Heart left ventricle (tissue), 16 donors: Measurements from ENCODE around the gene PXK. TPM values are rescaled to one million over a fixed set of nuclear protein-coding genes. Genes with fewer than 3 reads are reported as not detected.

Experiments used
- ATAC-seq, 4 donors: fragments of 200-7000 bp; cut with Tn5 transposase; one replicate each; pipeline ENCODE4 v1.9.1; 2020 to 2022; ENCODE audit warnings: moderate library complexity in 4 of 4, mild to moderate bottlenecking in 3 of 4, moderate number of reproducible peaks in 1 of 4
- DNase-seq, 5 donors: peaks; one replicate each; pipeline ENCODE4 v3.0.0-alpha.2; 2020
- H3K27ac ChIP-seq, 12 donors: fragments of 200-600 bp; sonication (generic) in 4 of 12; one replicate each; pipeline versions ENCODE4 v1.5.0 to v1.8.0; 2016 to 2022; ENCODE audit warnings: mild to moderate bottlenecking in 2 of 12
- H3K27me3 ChIP-seq, 9 donors: fragments of 200-600 bp; sonication (generic) in 2 of 9; one replicate each; pipeline versions ENCODE4 v1.5.1 to v1.8.0; 2016 to 2022; ENCODE audit warnings: mild to moderate bottlenecking in 3 of 9
- H3K36me3 ChIP-seq, 9 donors: fragments of 200-600 bp; sonication (generic) in 2 of 9; one replicate each; pipeline versions ENCODE4 v1.5.0 to v1.8.0; 2018 to 2022; ENCODE audit warnings: mild to moderate bottlenecking in 2 of 9
- H3K4me1 ChIP-seq, 12 donors: fragments of 200-600 bp; sonication (generic) in 4 of 12; one replicate each; pipeline versions ENCODE4 v1.5.0 to v1.8.0; 2016 to 2022; ENCODE audit warnings: mild to moderate bottlenecking in 3 of 12
- H3K4me3 ChIP-seq, 12 donors: fragments of 200-600 bp; sonication (generic) in 4 of 12; one replicate each; pipeline versions ENCODE4 v1.5.0 to v1.8.0; 2017 to 2022; ENCODE audit warnings: mild to moderate bottlenecking in 9 of 12, moderate library complexity in 4 of 12
- H3K9me3 ChIP-seq, 12 donors: fragments of 200-600 bp; sonication (generic) in 4 of 12; one replicate each; pipeline versions ENCODE4 v1.5.0 to v1.8.0; 2016 to 2022; ENCODE audit warnings: mild to moderate bottlenecking in 1 of 12
- POLR2A ChIP-seq, 2 donors: fragments of 450-650 bp; IDR thresholded peaks; one replicate each; pipeline ENCODE4 v1.6.1; 2017; ENCODE audit warnings: antibody characterized with exemption in 2 of 2, mild to moderate bottlenecking in 2 of 2, moderate library complexity in 2 of 2
- WGBS, 4 donors: extraction: QIAGEN DNeasy Blood & Tissue Kit in 2 of 4; methylation state at CpG; one replicate each; pipeline versions ENCODE4 v1.1.5 to v1.1.7; 2013 to 2018; 5-methylcytosine and 5-hydroxymethylcytosine counted together
- intact Hi-C, 10 donors: fragments of 100-400 bp; cut with DNase I; formaldehyde crosslinking; loops; one replicate each; pipeline versions ENCODE4 v1.11.1 to v1.14.2; 2022
- polyA plus RNA-seq, 2 donors: library from polyadenylated mRNA; stranded (reverse); fragments of 200-250 nt; gene quantifications; one replicate each; pipeline ENCODE4 v1.2.3, GENCODE V29; 2013
- total RNA-seq, 9 donors: library from RNA; depleted of rRNA in 2 of 9; stranded (reverse); fragments of >200 nt in 2 of 9; fragmentation: NEBNext Ultra II Directional in 3 of 9; extraction: Animal tissue kit (Norgen Biotek cat#: 25700) in 3 of 9; gene quantifications; one replicate each; pipeline versions ENCODE4 v1.1.0 to v1.2.4, GENCODE V29; 2016 to 2023
- TF ChIP-seq, protein P1 (sequence below), 12 donors: fragments of 200-600 bp; sonication (generic) in 4 of 12; IDR thresholded peaks; one replicate each; pipeline versions ENCODE4 v1.5.0 to v1.8.0; 2018 to 2022; ENCODE audit warnings: antibody characterized with exemption in 12 of 12, mild to moderate bottlenecking in 5 of 12
- donor health status: ischemic (EF 13 %, LVEDD 7.1; RV severe dilation, severe dysfunction).
- donor health status: healthy with polysubstance abuse.
- donor health status: DM: no; HTN: yes; CAD: no.
- donor health status: DM: no; HTN: no; CAD: no.
- donor health status: ischemic (EF 25% LVEDD 6.9; RV normal size, moderate dysfunction).
- donor health status: ischemic (EF 25% LVEDD 5.7; RV mildly dilated, moderate dysfunction).
- donor health status: healthy.
- donor health status: DM: yes; HTN: yes; CAD: no.
- donor health status: ischemic (EF 35%, LVEDD 5.7; RV mildly dilated, moderate dysfunction).
- donor health status: nonischemic (EF 11% LVEDD 7.7; RV severe dilation, severe dysfunction).
- donor health status: DM: yes; HTN: yes; CAD: no.
- donor health status: PGD.
- donor health status: ischemic (EF 29% LVEDD 5.4; RV normal size, mild dysfunction).
- donor health status: nonischemic (EF 23%, LVEDD 6.1; RV moderate dilation, normal function).

PXK gene
- total and polyA plus RNA-seq, 11 donors = 3.4 to 24.3 (median 12.7) TPM

DNA sequence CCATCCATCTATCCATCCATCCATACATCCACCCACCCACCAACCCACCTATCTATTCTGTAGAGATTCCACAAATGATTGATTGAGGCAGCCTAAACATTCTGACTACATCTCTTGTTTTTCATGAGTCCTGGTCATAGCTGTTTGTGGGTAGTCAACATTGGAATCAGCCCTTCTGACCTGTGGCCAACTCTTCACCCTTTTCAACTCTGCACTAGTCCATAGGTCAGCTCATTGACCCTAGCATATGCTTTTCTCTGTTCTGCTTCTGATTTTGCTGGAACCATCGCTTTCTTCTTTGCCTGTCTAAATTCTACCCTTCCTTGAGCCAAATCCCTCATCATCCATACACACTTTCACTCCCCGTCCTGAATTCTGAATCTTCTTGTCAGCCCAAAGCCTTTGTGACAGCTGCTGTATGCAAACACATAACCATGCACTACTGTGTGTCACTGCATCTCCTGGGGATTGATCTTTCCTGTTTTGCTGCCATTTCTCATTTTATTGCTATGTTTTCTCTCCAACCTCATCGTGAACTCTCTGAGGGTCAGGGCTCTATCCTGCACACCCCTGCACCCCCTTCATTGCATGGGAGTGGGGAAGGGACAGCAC, 142.4 kb downstream of the PXK start:
- TF ChIP-seq, protein P1, sequence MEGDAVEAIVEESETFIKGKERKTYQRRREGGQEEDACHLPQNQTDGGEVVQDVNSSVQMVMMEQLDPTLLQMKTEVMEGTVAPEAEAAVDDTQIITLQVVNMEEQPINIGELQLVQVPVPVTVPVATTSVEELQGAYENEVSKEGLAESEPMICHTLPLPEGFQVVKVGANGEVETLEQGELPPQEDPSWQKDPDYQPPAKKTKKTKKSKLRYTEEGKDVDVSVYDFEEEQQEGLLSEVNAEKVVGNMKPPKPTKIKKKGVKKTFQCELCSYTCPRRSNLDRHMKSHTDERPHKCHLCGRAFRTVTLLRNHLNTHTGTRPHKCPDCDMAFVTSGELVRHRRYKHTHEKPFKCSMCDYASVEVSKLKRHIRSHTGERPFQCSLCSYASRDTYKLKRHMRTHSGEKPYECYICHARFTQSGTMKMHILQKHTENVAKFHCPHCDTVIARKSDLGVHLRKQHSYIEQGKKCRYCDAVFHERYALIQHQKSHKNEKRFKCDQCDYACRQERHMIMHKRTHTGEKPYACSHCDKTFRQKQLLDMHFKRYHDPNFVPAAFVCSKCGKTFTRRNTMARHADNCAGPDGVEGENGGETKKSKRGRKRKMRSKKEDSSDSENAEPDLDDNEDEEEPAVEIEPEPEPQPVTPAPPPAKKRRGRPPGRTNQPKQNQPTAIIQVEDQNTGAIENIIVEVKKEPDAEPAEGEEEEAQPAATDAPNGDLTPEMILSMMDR (IDR thresholded peaks at IDR 0.05) = no peak
- no peak for TF ChIP-seq POLR2A (IDR thresholded peaks at IDR 0.05)
- intact Hi-C loops = no loop called here
- ATAC-seq (no peak), DNase-seq (no peak)
- peak overlapping the region in 1 of 12 donors; percentile 38 for H3K27ac ChIP-seq
- no peaks in the 10 kb centered on the region for H3K36me3 ChIP-seq
- H3K4me1 ChIP-seq = peaks cover 0 to 69% (median 5%) of the 10 kb centered on the region in 12 donors
- no peaks in the 10 kb centered on the region for H3K27me3 ChIP-seq
- peaks cover 0 to 7% (median 0%) of the 10 kb centered on the region in 12 donors for H3K9me3 ChIP-seq
- H3K4me3 ChIP-seq = no peak overlapping the region
- 59 to 68% (median 66%) methylated on average over 3 of the region's 3 CpGs for WGBS, 4 donors

Other genes with a start within 250 kb of the PXK start
- 1 to 10 TPM in 5 of 9 donors, under 1 TPM in 4; 0.44 to 4.1 (median 1.1) TPM for gene DNASE1L3, start 121.9 kb upstream of the PXK start, total RNA-seq
- 1 to 10 TPM; 1.2 to 1.3 TPM for gene DNASE1L3, start 121.9 kb upstream of the PXK start, polyA plus RNA-seq
- gene ABHD6, start 95.1 kb upstream of the PXK start, total RNA-seq = 10 to 100 TPM in 3 of 9 donors, 1 to 10 TPM in 6; 6.0 to 14.6 (median 6.9) TPM
- 1 to 10 TPM; 2.9 to 8.0 TPM for gene ABHD6, start 95.1 kb upstream of the PXK start, polyA plus RNA-seq
- 10 to 100 TPM in 8 of 9 donors, 1 to 10 TPM in 1; 9.6 to 32.4 (median 24.0) TPM for gene RPP14, start 26.6 kb upstream of the PXK start, total RNA-seq
- gene RPP14, start 26.6 kb upstream of the PXK start, polyA plus RNA-seq = 10 to 100 TPM; 18.6 to 27.9 TPM
- 10 to 100 TPM in 6 of 9 donors, 1 to 10 TPM in 3; 5.7 to 21.6 (median 12.4) TPM for gene HTD2, start 26.4 kb upstream of the PXK start, total RNA-seq
- gene HTD2, start 26.4 kb upstream of the PXK start, polyA plus RNA-seq = 10 to 100 TPM in 1 of 2 donors, 1 to 10 TPM in 1; 2.7 to 19.0 TPM
- gene PDHB, start 100.9 kb downstream of the PXK start, total RNA-seq = 100 to 1,000 TPM; 154 to 274 (median 192) TPM
- gene PDHB, start 100.9 kb downstream of the PXK start, polyA plus RNA-seq = 100 to 1,000 TPM; 133 to 257 TPM
- 10 to 100 TPM in 1 of 9 donors, 1 to 10 TPM in 8; 5.7 to 10.5 (median 6.9) TPM for gene KCTD6, start 159.2 kb downstream of the PXK start, total RNA-seq
- gene KCTD6, start 159.2 kb downstream of the PXK start, polyA plus RNA-seq = 1 to 10 TPM; 6.8 to 7.0 TPM
- 10 to 100 TPM; 17.6 to 41.9 (median 31.1) TPM for gene ACOX2, start 204.3 kb downstream of the PXK start, total RNA-seq
- gene ACOX2, start 204.3 kb downstream of the PXK start, polyA plus RNA-seq = 10 to 100 TPM in 1 of 2 donors, 1 to 10 TPM in 1; 6.6 to 38.4 TPM
- gene FAM107A, start 244.5 kb downstream of the PXK start, total RNA-seq = 100 to 1,000 TPM in 3 of 9 donors, 10 to 100 TPM in 6; 24.6 to 144 (median 62.5) TPM
- gene FAM107A, start 244.5 kb downstream of the PXK start, polyA plus RNA-seq = 10 to 100 TPM; 39.2 to 47.9 TPM